NCI-H2227 treated with DMSO at 0.1 percent for 48 hours (cell line): ENCODE results near the gene CPT1A.
"Not testable (repeated sequence)": the region's sequence is repeated elsewhere in the genome, so short reads cannot be mapped to it uniquely, and the experiment has no call there.

Source experiments
- DNase-seq: peaks from one replicate; lab custom pipeline; 2025; lab: John Stamatoyannopoulos, UW

CPT1A gene

GRCh38 chr11:68841718-68842426 lies at the start of gene CPT1A:
Gene CPT1A, minus strand, starts transcription at chr11:68841916. Its CDS starts 26,442 bp downstream, at chr11:68815474.
- peak; percentile 52 for DNase-seq

GRCh38 chr11:68890490-68891231 lies 48.9 kb upstream of the CPT1A start:
- no peak for DNase-seq

GRCh38 chr11:68889948-68890446 lies 48.3 kb upstream of the CPT1A start:
- DNase-seq = no peak

- not testable (repeated sequence) for DNase-seq
Measured at GRCh38 chr11:68884827-68885226, 43.1 kb upstream of the CPT1A start.

- no peak for DNase-seq
Measured at GRCh38 chr11:68882391-68882790, 40.7 kb upstream of the CPT1A start.

GRCh38 chr11:68881320-68881719 lies 39.6 kb upstream of the CPT1A start:
- DNase-seq = no peak

- DNase-seq = no peak
Measured at GRCh38 chr11:68880851-68881250, 39.1 kb upstream of the CPT1A start.

GRCh38 chr11:68878022-68878421 lies 36.3 kb upstream of the CPT1A start:
- no peak for DNase-seq

- DNase-seq = no peak
Measured at GRCh38 chr11:68872216-68873003, 30.7 kb upstream of the CPT1A start.

GRCh38 chr11:68870470-68870869 lies 28.8 kb upstream of the CPT1A start:
- DNase-seq = no peak

- DNase-seq = no peak
Measured at GRCh38 chr11:68868221-68868835, 26.6 kb upstream of the CPT1A start.

- no peak for DNase-seq
Measured at GRCh38 chr11:68867066-68867465, 25.4 kb upstream of the CPT1A start.

GRCh38 chr11:68865241-68865640 lies 23.5 kb upstream of the CPT1A start:
- no peak for DNase-seq

- no peak for DNase-seq
Measured at GRCh38 chr11:68863553-68864265, 22.0 kb upstream of the CPT1A start.

GRCh38 chr11:68862421-68862820 lies 20.7 kb upstream of the CPT1A start:
- DNase-seq = no peak

- no peak for DNase-seq
Measured at GRCh38 chr11:68859123-68859522, 17.4 kb upstream of the CPT1A start.

GRCh38 chr11:68857037-68857586 lies 15.4 kb upstream of the CPT1A start:
- no peak for DNase-seq

- DNase-seq = not testable (repeated sequence)
Measured at GRCh38 chr11:68856425-68857030, 14.8 kb upstream of the CPT1A start.

GRCh38 chr11:68855205-68855981 lies 13.7 kb upstream of the CPT1A start:
- no peak for DNase-seq
